Fibroblast of villous mesenchyme (primary cell): ENCODE measurements around the gene SATB2. TPM values are rescaled to one million over a fixed set of nuclear protein-coding genes. Genes with fewer than 3 reads are reported as not detected.

Experiments used
- DNase-seq: peaks from one replicate; pipeline ENCODE4 v3.0.0-alpha.2; 2010; ENCODE audit warnings: low read depth
- H3K4me3 ChIP-seq: 2 replicates; pipeline ENCODE4 v1.5.1; 2011; ENCODE audit warnings: low read depth, mild to moderate bottlenecking, low read length
- CTCF ChIP-seq: IDR thresholded peaks from 2 replicates; pipeline ENCODE4 v1.5.1; 2012; ENCODE audit warnings: low read depth, mild to moderate bottlenecking, low read length; ENCODE audit not compliant: insufficient read depth
- total RNA-seq: library from RNA; depleted of rRNA; stranded (reverse); fragments of >200 nt; gene quantifications from 2 replicates; pipeline ENCODE4 v1.2.3, GENCODE V29; 2012

Gene SATB2
- total RNA-seq, 1 donor = 13.0 TPM

GRCh38 chr2:199278099-199278498 lies 179.6 kb downstream of the SATB2 start:
- DNase-seq = no peak
- no peak for TF ChIP-seq CTCF
- H3K4me3 ChIP-seq = no peak overlapping the region

- H3K4me3 ChIP-seq = no peak overlapping the region
- peak; percentile 56 for DNase-seq
- no peak for TF ChIP-seq CTCF
Measured at GRCh38 chr2:199273042-199273511, 184.7 kb downstream of the SATB2 start.

GRCh38 chr2:199261936-199262335 lies 195.8 kb downstream of the SATB2 start:
- DNase-seq = no peak
- no peak for TF ChIP-seq CTCF
- no peak overlapping the region for H3K4me3 ChIP-seq

- H3K4me3 ChIP-seq = no peak overlapping the region
- TF ChIP-seq CTCF = no peak
- DNase-seq = peak; percentile 45
Measured at GRCh38 chr2:199261239-199261638, 196.5 kb downstream of the SATB2 start.

GRCh38 chr2:199259671-199260070 lies 198.1 kb downstream of the SATB2 start:
- TF ChIP-seq CTCF = no peak
- no peak for DNase-seq
- H3K4me3 ChIP-seq = no peak overlapping the region

GRCh38 chr2:199258291-199258690 lies 199.4 kb downstream of the SATB2 start:
- no peak for DNase-seq
- peak; percentile 42 for TF ChIP-seq CTCF
- no peak overlapping the region for H3K4me3 ChIP-seq
